Endometrial microvascular endothelial cells (primary cell): Measurements from ENCODE around the gene CD59. TPM values are rescaled to one million over a fixed set of nuclear protein-coding genes. Genes with fewer than 3 reads are reported as not detected.

ENCODE experiments used
- in situ Hi-C: cut with HindIII; loops from 2 replicates; pipeline ENCODE4 v1.10.0; 2017; ENCODE audit warnings: low sequenced_read_pairs, low pct_unique_long_range_greater_than_20kb; ENCODE audit errors: inconsistent ontology term
- total RNA-seq: library from RNA; depleted of rRNA; stranded (reverse); fragments of >200 nt; gene quantifications from one replicate; pipeline ENCODE4 v1.2.3, GENCODE V29; 2015; ENCODE audit errors: inconsistent ontology term

CD59 gene
- total RNA-seq, 1 donor from 2014 or later, result 2,591 TPM

DNA sequence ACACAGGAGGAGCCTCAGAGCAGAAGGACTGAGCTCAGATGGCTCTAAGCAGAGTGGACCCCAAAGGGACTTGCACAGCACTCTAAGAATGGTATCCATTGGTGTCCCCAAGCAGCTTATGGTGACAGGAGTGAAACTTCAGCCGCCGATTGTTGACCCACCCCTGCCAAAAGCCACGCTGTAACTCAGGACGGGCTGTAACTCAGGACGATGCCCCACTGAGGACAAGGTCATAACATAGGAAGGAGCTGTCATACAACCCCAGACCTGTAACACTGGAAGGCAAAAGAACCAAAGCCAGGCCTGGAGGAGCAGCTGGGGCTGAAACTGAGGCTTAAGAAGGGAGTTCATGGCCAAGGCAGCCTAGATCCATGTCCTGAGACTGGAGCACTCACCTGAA, 14.2 kb downstream of the CD59 start:
- in situ Hi-C loops, result loop anchor here (25.0 kb wide), 1 partner anchor 360 kb away; no protein-coding TSS in a partner anchor

DNA sequence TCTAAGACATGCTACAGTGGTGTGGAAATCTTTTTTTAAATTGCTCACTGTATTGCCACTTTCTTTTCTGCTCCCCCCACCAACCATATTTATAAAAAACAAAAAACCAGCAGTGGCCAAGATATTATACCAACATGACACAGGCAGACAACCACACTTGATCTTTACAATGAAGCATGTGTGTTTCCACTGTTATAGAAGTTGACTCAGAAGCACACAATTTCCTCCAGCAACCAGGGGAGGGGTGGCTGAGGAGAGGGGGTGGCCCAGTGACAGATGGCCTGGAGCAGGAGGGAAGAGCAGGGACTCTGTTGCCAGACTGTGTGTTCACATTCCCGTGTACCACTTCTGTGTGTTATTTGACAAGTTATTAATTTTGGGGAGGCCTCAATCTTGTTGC, 14.8 kb downstream of the CD59 start:
- in situ Hi-C loops, result loop anchor here (25.0 kb wide), 1 partner anchor 359 kb away; no protein-coding TSS in a partner anchor

DNA sequence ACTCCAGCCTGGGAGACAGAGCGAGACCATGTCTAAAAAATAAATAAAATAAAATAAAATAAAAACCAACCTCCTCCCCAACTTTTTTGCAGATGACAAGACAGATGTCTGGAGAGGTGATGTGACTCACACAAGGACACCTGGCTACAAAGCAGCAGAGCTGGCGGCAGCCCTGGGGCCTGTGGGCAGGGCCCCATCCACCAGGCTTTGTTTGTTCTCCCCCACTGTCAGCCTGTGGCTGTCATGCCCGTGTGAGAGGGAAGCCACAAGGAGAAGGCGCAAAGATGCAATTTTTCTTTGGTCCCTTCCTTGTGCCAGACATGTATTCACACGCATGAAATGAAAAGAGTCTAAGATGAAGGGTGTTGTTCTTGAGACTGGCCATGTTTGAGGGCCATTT, 16.6 kb downstream of the CD59 start:
- in situ Hi-C loops, result loop anchor here (25.0 kb wide), 1 partner anchor 357 kb away; no protein-coding TSS in a partner anchor

DNA sequence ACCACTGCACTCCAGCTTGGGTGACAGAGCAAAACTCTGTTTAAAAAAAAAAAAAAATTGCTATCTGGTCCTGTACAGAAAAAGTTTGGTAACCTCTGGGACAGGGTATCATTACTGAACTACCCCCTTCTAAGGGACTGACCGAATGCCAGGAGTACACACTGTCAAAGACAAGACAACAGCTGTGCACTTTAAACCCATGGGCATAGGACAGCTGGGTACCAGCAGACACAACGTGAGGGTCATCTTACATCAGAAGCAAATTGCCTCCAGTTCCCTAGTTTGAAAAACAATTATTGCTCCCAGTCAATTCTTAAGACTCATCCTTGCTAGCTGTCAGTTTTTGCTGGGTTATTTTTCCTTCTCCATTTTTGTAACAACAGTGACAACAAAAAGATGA, 17.8 kb downstream of the CD59 start:
- in situ Hi-C loops, result loop anchor here (25.0 kb wide), 1 partner anchor 356 kb away; no protein-coding TSS in a partner anchor

DNA sequence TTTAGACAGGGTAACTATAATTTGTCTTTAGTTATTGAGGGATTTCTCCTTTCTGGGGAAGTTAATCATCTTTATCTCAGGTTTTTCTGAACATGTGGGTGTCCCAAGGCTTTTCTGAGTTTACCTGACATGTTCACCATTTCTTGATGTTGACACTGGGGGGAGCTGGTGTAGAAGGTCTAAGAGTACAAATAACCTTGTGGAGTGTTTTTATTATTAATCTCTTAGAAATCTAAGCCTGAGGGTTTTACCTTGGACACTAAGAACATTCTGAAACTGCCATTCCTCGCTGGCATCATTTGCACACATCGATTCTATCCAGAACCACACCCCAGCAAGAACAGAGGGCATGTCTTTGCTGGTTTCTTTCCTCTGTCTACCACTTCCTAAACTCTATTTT, 20.0 kb downstream of the CD59 start:
- in situ Hi-C loops, result loop anchor here (25.0 kb wide), 1 partner anchor 354 kb away; no protein-coding TSS in a partner anchor

DNA sequence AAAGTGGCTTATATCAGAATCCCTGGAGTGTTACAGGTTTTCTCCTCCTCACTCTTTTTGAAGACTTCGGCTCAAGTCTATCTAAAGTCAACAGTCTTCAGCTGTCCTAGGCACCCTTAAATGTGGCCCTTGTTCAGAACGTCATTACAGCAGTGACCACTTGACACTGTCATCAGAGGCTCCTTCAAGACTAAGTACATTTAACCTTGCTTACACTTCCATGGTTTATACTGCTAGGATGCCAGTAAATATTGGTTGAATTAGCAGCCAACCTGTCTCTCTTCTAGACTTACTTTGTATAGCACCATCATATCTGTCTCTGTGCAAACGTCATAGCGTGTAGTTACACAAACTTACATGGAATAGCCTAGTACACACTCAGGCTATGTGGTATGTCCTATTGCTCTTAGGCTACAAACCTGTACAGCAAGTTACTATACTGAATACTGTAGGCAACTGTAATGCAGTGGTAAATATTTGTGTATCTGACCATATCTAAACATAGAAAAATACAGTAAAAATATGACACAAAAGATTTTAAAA, 22.3 kb downstream of the CD59 start:
- in situ Hi-C loops, result loop anchor here (25.0 kb wide), 1 partner anchor 352 kb away; no protein-coding TSS in a partner anchor

DNA sequence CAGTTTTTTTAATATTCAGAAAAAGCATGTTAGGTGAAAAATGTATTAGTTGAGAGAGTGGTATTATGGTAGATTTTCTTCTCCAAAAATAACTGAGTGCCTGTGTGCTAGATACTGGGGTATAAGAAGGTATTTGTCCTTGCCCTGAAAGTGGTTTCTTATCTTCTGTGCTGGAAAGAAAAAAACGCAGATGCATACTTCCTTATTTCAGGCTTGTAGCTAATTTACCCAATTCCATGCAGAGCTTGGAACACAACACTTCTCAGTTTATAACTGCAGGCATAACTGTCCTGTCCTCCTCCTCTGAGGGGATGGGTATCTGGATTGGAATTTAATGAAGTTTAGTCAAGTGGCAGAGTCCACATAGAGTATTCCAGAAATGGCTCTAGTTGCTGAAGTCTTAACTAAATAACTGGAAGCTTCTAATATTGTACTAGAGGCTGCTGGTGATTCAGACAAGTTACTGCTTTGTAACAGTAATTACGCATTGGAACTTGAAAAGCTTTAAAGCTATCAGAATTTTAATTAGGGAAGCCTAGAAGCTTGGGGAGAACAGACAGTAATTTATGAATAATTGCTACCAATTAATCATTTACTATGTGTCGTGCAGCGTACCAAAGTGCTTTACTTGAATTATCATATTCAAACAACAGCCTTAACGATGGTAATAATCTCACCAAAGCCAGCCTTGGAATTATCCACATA, 22.9 kb downstream of the CD59 start:
- in situ Hi-C loops, result loop anchor here (25.0 kb wide), 1 partner anchor 351 kb away; no protein-coding TSS in a partner anchor

DNA sequence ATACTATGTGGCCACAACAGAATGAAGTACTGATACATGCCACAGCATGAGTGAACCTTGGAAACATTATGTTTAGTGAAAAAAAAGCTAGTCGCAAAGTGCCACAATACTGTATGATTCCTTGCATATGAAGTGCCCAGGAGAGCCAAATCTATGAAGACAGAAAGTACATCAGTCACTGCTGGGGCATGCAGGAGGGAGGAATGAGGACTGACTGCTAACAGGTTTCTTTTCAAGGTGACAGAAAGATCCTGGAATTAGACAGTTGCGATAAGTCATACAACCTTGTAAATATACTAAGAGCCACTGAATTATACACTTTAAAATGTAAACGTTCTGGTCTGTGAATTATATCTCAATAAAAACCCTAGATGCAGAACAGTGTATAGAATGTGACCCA, 23.8 kb downstream of the CD59 start:
- in situ Hi-C loops, result loop anchor here (25.0 kb wide), 1 partner anchor 350 kb away; no protein-coding TSS in a partner anchor

DNA sequence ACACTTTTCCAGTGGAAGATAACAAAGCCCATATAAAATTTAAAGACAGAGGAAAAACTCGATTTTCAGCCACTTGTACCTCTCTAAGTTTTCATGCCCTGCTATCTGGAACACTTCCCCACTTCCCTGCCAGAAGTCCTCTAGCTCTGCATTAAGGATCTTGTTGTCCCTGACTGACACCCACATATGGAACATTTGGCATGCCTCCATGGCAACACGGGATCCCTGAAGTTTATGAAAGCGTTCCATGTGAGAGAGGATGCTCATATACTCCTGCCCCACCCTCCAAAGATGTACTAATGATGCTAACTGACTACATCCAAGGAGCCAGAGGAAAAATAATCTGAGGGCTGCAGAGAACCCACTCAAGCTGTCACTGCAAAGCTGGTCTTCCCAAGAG, 26.8 kb downstream of the CD59 start:
- in situ Hi-C loops, result loop anchor here (25.0 kb wide), 1 partner anchor 347 kb away; no protein-coding TSS in a partner anchor

DNA sequence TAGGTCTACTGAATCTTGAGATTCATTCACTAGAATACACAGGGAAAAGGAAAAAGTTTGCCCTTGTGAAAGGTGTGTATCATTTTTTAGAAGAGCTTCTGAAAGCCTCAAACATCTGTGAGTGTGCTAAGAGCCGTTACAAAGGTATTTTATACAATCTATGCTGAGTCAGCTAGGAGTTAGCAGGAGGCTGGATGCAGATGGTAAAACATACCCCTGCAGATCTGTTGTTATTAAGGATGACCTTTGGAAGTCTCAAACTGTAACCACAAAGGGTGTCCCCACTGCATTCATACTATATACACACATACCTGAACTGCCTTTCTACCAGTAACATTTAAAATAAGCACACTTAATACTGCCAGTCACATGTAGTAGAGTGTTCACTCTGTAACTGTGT, 27.2 kb downstream of the CD59 start:
- in situ Hi-C loops, result loop anchor here (25.0 kb wide), 1 partner anchor 347 kb away; no protein-coding TSS in a partner anchor

DNA sequence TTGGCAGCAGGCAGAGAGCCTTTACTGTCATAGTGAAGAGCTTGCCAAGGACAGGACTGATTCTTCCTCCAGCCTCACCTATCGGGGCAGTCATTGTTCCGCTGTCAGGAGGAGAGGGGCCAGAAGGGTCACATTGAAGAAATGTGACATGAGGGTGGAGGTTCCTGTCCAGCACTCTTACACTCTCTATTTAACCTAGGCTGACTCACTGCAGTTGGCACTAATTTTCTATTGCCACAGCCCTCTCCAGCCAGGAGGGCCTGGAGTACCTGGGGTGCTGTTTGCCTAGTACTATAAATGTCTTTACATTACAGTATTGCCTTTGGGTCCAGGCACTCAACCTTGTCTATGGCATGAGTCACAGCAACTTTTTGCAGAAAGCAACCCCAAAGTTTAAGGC, 28.4 kb downstream of the CD59 start:
- in situ Hi-C loops, result loop anchor here (25.0 kb wide), 1 partner anchor 346 kb away; no protein-coding TSS in a partner anchor

DNA sequence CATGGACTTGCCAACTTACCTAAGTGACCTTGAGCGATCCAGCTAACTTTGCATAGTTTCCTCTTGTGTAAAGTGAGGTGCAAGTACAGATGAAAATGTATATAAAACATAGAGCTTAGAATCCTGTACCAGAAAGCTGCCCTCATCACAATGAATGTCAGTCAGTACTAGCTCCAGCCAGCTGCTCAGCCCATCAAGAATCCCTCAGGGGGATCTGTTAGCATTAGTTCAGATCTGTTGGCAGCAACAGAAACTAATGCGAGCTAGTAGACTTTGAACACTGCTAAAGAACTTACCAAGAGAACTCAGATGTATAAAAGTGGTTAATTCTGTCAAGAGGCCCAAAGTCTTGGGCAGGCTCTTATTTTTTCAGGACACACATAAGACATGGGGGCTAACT, 29.3 kb downstream of the CD59 start:
- in situ Hi-C loops, result loop anchor here (25.0 kb wide), 1 partner anchor 345 kb away; no protein-coding TSS in a partner anchor

DNA sequence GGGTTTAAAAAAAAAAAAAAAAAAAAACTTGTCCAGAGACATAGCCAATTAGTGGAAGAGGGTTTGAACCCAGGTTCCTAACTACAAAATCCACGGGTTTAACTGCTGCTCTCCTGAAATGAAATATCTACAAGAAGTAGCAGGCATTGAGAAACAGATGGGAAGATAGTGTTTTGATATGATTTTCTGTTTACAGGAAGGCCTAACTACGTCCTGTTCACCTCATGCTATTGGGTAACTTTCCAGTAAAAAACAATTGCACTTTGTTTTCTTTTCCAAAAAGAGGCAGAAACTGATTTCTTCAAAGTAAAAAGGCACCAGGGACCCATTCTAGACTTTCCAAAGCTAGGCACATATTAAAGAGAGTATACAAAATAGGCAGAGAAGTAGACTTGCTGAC, 29.7 kb downstream of the CD59 start:
- in situ Hi-C loops, result loop anchor here (25.0 kb wide), 1 partner anchor 344 kb away; no protein-coding TSS in a partner anchor

DNA sequence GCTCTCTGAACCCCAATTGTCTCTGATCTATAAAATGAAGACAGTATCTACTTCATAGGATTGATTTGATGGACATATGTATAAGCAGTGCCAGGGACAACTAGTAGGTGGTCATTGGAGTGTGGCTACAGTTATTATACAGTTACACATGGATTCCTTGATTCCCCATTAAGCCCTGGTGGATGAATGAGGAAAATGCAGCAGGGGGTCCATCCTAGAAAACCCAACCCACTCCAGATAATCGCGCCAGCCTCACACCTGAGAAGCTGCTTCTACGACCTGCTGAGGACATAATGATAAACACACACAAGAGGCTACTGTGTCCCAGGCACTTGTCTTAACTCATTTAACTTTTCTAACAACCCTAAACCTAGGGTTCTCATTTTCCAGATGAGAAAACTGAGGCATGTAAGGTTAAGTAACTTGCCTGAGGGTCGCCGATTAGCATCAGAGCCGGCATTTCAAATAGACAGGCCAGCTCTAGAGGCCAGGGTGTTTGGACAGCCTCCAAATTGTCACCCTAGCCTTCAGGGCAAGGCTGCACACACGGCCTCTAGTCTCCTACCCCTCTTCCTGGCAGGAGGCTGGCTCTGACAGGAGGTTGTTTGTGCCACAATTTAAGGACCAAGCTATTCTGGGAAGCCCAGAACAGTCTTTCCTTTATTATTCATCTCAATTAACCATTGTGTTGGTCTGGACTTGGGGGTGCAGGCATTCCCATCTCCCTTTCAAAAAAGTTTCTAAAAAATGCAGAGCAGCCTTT, 31.8 kb downstream of the CD59 start:
- in situ Hi-C loops, result loop anchor here (25.0 kb wide), 1 partner anchor 342 kb away; no protein-coding TSS in a partner anchor

DNA sequence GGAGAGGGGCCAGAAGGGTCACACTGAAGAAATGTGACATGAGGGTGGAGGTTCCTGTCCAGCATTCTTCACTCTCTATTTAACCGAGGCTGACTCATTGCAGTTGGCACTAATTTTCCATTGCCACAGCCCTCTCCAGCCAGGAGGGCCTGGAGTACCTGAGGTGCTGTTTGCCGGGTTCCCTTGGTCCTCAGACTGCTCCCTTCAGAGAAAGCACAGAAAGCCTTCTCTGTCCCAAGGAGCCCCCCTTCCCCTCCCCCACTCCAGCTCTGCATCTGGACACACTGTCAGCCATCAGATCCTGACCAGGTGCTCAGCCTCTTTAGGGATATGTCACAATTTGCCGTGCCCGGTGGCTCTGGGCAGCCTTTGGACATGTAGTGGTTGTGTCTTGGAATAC, 32.4 kb downstream of the CD59 start:
- in situ Hi-C loops, result loop anchor here (25.0 kb wide), 1 partner anchor 341 kb away; no protein-coding TSS in a partner anchor

DNA sequence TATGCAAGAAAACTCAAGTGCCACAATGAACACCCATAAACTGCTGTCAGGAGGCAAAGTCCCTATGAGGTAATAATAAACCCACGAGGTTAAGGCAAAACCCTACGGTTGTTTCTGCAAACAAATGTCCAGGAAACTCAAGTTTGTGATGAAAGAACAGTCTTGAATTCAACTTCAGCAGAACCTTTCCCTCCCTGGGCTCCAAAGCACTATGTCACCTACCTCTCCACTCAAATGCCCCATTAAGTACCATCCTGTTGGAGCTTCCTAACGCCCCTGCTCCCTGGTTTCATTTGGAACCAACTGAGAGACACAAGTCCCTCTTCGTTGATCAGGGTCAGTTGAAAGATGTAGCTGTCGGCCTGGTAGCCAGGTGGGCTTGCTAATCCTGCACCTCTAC, 33.0 kb downstream of the CD59 start:
- in situ Hi-C loops, result loop anchor here (25.0 kb wide), 1 partner anchor 341 kb away; no protein-coding TSS in a partner anchor

DNA sequence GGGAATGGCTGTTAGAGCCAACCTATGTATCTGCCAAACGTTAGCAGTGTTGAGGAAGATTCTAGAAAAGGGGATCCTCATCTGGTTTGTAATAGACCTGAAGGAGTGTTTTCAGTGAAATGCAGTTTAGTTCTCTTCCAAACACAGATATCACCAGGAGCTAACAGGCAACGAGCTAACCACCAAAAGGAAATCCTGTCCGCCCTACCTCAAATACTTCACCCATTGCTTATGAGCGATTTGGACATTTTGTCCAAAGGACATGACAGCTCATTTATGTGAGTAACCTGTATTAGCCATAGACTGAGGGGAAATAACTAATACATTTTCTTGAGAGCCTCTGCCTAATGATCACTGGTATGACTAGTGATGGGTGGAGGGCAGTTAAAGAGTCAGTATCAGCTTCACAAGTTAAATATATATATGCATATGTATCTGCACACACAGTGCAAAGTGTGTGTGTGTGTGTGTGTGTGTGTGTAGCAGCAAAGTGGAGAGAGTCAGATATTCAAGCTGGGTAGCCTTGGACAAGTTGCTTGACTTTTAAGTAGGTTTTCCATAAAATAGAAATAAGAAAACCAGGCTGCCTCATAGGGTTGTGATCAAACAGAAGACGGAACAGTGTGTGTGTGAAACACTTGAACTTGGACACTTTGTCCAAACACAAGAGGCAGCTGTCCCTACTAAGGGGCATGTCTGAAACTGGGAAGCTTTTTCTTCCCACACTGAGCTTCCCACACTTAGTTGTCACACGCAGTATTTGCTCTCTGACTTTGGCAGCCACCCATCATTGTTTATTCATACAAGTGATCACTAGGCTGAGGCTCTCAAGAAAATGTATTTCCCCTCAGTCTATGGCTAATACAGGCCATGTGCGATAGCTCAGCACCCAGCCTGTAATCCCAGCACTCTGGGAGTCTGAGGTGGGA, 34.7 kb downstream of the CD59 start:
- in situ Hi-C loops, result loop anchor here (25.0 kb wide), 1 partner anchor 339 kb away; no protein-coding TSS in a partner anchor
